Mesenteric fat pad (tissue), 1 donor: Measurements from ENCODE around the gene MYH10. TPM values are rescaled to one million over a fixed set of nuclear protein-coding genes. Genes with fewer than 3 reads are reported as not detected.

Experiments used
- DNase-seq: peaks from one replicate; pipeline ENCODE4 v3.0.0-alpha.2; 2020; ENCODE audit warnings: low spot score
- total RNA-seq: library from RNA; stranded (reverse); fragmentation: NEBNext Ultra II Directional; extraction: Animal tissue kit (Norgen Biotek cat#: 25700); gene quantifications from one replicate; pipeline ENCODE4 v1.2.1, GENCODE V29; 2021
- donor health status: DM: yes; HTN: yes; CAD: no.

MYH10 gene
- total RNA-seq, 1 donor from 2014 or later, result 63.4 TPM

GRCh38 chr17:8610558-8610957 lies 20.0 kb downstream of the MYH10 start:
- DNase-seq, result no peak

GRCh38 chr17:8609910-8610309 lies 20.6 kb downstream of the MYH10 start:
- no peak for DNase-seq

- no peak for DNase-seq
Observed at GRCh38 chr17:8608001-8608400, 22.5 kb downstream of the MYH10 start.

- DNase-seq, result no peak
Observed at GRCh38 chr17:8606401-8606800, 24.1 kb downstream of the MYH10 start.

DNA sequence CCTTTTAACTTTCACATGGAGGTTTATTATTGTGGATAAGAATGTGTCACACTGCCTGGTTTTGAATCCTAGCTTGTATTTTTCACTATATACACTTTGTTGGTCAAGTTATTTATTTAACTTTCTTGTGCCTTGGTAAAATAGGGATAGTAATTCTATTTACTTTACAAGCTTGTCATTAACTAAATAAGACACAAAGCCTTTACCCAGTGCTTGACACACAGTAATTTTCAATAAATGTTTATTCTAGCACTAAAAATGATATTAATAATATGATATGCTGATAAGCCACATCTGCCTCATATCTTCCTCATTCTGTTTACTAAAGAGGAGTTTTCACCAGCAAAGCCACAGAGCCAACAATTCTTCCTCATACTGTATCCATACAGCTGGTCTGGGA lies 27.8 kb downstream of the MYH10 start:
- DNase-seq, result no peak

- DNase-seq, result no peak
Observed at GRCh38 chr17:8599351-8600011, 31.0 kb downstream of the MYH10 start.

DNA sequence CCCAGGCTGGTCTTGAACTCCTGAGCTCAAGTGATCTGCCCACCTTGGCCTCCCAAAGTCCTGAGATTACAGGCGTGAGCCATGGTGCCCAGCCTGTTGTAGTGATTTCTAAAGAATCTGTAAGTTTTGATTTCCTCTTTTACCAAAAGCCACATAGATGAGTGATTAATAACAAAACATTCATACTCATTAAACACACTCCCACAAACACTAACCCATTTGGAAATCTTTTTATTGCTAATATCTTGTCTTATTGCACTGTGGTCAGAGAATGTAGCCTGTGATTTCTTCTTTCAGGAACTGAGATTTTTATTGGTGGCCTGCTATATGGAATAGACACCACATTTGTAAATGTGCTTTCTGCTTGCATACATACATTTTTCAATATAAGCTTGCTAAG lies 31.6 kb downstream of the MYH10 start:
- no peak for DNase-seq

DNA sequence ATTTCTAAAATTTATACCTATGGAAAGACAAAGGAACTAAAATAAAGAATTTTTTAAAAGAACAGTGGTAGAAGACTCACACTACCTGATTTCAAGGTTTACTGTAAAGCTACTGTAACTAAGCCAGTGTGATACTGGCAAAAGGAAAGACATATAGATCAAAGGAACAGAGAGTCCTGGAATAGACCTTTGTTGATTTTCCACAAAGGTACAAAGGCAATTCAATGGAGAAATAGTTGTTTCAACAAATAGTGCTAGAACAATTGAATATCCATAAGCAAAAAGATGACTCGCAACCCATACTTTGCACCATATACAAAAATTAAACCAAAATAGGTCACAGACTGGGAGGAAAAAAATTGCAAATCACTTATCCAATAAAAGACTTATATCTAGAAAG lies 36.7 kb downstream of the MYH10 start:
- no peak for DNase-seq

- no peak for DNase-seq
Observed at GRCh38 chr17:8593276-8593675, 37.2 kb downstream of the MYH10 start.

DNA sequence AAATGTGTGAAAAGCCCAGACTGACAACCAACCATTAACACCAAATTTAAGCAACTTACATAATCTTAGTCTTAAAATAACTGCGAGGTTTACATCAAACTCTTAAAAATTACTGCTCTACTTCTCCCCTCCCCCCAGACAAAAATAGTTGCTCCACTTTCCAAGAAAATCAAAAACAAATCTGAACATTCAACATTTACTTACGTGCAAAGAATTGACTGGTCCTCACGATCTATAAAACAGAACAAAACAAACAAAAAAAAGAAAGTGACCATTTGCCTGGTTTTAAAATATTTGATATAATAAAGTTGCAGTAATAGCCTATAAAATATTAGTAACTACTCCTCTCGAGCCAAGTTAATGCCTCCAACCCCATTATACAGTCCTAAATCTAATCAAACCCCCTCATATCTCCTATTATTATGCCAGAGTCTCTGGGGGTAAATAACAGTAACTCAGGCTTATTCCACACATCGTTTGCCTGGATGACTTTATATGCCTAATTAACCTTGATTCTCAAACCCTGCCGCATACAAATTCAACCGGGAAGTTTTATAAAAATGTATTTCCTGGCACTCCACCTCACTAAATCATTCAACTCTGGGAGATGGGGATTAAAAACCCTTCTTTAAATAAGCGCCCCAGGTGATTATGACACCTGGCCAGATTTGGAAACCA lies 41.5 kb downstream of the MYH10 start:
- no peak for DNase-seq

DNA sequence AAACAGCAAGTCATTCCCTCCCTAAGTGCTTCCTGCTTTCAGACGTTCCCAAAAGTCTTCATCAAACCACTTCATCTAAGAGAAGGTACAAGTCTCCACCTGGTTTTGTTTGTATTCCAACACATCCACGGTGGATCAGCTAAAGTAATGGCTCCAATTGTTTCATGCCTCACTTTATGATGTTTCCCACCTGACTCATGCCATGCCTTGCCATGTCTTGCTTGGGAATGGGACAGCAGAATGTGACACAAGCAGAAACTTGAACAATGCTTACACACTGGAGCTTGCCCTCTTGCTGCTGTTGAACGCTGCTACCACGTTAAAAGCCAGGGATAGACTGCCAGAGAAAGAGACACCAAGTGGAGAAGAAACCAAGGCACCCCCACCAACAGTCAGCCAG lies 43.8 kb downstream of the MYH10 start:
- DNase-seq, result no peak

DNA sequence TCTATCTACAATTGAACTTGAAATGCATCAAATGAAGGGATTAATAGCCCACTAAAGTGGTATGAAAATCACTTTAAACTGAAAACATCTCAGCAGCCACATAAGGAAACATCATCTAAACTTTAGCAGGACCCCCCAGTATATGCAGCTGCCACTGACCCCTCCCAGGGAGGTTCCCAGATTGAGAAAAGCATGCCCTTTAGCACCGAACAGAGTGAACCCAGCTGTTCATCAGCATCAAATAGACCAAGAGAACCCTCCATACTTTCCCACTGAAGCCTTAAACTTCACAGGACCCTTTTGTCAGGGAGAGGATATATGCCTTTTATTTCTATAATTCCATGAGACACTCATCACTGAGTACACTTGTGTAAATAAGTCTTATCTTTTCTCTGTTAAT lies 44.6 kb downstream of the MYH10 start:
- no peak for DNase-seq

DNA sequence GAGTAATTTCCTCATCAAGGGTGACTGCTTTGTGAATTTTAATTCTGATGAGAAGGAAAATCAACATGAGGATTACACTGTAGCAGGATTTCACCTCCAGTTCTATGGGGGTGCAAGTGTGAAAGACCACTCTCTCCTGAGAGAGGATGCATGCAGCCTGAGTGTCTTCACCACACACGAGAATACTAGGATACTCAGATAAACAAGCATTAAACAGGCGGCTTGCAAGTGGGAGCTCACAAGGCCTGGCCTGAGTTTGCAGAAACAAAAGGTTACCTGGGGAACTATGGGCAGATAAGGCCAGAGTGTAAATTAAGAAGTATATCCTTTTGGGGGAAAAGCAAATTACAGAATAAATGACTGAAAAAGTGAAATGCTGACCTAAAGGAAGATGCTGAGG lies 46.6 kb downstream of the MYH10 start:
- no peak for DNase-seq

DNA sequence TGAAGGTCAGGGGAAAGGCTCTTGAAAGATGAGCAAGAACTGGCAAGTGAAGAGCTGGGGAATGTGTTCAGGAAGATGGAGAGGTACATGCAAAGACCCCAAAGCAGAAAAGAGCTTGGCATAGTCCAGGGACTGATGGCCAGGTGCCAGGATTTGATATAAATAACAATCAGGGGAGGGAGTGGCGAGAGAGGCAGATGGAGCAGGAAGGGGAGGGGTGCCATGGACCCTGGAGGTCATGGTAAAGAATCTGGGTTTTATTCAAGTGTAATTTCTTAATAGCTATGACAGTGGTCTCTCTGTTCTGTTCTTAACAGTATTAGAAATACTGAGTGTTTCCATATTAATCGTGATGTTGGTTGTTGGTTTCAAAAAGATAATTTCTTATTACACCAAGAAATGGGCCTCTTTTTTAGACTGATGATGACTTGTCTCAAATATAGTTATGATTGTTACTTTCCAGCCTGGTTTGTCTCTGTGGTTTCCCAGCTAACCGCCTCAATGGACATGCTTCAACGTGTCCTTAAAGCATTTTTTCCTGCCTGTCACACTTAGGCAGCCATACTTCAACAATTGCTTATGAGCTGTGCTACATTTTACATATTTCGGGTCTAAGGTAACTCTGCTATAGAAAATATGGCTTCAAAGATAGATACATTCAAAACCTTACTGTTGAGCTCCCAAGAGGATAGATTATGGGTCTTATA lies 49.4 kb downstream of the MYH10 start:
- no peak for DNase-seq

DNA sequence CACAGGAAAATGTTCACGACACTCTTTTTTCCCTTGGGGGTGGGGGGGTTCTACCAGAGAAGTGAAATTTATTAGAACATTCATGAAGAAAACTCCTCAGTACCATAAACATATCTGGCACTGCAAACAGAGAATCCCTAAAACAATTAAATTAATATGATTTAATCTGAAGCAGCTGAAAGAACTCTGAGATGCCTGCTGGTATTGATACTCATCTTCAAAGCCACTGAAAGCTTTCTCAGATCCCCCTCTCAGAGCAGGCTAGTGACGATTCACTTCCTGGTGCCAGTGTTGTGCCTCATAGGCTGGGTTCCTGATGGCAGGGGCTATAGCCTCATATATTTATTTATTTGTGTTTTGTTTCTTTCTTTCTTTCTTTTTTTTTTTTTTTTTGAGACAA lies 52.7 kb downstream of the MYH10 start:
- DNase-seq, result no peak

DNA sequence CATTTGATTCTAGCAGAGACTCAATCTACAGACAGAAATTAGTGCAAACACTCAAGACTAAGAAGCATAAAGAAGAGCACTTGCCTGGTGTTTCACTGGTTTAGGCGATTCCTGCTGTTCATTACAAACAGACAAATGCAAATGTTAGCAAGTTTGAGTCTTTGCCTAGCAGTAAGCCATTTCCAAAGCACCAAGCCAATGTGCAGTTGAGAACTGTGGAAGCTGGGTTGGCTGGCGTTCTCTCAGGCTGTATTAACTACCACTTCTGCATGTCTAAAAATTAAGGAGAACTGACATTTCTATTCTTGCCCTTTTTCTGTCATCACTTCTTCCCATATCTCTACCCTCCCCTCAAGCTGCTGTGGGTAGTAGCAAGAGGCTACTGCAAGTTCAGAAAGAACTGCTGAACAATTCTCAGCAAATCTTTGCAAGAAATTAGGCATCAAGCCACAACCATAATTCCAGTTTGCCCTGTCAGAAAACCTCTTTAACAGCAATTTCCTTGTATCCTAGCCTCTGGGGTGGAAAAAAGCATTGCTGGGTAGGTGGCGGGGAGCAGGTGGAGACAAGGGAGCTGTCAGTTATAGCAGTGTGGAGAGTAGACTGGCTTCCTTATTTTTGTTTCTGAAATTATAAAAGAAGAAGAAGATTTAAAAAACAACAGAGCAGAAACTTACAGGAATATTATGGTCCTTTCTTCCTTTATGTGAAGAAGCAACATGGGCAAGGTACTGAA lies 53.8 kb downstream of the MYH10 start:
- DNase-seq, result no peak

GRCh38 chr17:8574687-8575086 lies 55.8 kb downstream of the MYH10 start:
- DNase-seq, result no peak

- no peak for DNase-seq
Observed at GRCh38 chr17:8572764-8573163, 57.8 kb downstream of the MYH10 start.

DNA sequence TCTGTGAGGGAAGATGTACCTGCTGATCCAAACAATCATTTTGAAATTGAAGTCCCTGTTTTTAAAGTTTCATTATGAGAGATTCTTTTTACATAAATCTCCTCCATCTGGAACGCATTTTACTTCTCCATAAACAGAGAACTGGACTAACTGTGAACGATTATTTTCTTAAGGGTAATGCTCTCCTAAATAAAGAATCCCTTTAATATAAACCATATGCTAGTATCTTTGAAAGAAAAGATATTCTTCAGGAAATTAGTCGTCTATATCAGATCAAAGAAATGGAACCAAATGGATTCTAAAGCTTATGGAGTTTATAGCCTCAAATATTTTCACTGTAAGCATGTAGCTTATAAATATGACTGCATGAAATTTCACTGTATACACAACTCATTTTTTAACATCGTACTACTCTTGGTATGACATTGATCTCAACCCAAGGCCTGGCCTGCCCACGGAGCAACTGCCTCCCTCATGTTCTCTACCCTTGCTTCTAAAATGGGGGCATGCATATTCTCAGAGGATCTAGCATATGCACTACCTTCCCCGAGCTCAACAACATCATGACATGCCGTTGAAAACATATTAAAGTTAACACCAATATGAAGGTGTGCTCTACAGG lies 66.4 kb downstream of the MYH10 start:
- DNase-seq, result no peak

DNA sequence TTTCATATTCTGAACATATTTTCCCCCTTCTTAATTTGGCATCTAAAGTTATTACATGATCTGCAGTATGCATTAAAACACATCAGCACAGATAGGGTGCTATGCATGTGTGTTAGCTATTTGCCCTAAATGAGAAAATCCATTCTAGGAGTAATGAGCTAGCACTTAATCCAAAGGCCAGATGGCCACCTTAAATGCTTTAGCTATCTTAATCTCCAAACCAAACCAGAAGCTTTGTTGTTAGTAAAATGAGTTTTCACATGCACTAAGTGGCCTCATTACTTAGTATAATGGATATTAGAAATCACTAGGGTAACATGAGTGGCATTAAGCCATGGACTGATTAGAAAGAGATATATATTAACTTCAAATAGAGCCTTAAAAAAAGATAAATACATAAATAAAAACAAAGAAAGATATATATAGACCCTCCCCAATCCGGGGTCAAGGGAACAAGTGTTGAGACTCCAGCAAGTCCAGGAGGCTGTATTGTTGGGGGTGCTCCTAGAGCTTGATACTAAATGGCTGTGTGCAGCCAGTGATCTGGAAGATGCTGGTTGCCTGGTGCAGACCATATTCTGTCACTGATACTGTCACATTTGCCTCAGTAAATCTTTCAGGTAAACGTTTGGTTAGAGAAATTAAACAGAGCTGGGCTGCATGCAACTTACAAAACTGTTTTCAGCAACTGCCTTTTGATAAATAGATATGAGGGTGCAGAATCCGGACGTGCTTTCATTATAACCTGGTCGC lies 67.3 kb downstream of the MYH10 start:
- DNase-seq, result no peak

DNA sequence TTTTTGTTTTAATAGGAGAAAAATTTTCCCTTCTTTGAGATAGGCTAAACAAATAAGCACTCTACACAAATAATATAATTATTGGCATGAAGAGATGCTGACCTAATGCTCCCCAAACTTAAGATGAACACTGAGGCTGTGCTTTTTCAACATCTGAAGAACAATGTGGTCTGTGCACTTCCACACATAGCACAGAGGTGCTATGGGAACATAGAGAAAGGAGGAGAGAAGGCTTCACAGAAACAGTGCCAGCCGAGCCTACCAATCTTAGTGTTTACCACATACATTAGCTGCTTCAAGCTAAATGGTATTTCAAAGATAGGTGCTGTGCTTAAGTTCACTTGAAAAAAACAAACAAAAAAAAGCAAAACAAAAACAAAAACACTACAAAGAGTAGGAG lies 72.4 kb downstream of the MYH10 start:
- no peak for DNase-seq
